NCI-H2227 treated with DMSO at 0.1 percent for 48 hours (cell line): ENCODE measurements around the gene LYVE1.

Experiments
- DNase-seq: peaks from one replicate; lab custom pipeline; 2025; lab: John Stamatoyannopoulos, UW

The LYVE1 gene

DNA sequence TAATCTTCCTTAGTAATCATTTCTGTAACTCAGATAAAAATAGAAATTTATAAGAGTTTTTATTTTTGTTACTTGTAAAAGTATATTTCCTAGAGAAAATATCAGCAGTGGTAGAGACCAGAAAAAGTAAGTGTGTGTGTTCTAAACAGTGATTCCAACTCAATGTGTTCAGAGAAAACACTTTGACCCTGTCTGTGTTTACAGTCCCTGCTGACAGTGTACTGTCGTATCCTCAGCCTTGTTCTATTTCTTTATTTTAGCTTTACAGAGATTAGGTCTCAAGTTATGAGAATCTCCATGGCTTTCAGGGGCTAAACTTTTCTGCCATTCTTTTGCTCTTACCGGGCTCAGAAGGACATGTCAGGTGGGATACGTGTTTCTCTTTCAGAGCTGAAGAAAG is 10.2 kb downstream of the LYVE1 start:
- DNase-seq, result no peak

DNA sequence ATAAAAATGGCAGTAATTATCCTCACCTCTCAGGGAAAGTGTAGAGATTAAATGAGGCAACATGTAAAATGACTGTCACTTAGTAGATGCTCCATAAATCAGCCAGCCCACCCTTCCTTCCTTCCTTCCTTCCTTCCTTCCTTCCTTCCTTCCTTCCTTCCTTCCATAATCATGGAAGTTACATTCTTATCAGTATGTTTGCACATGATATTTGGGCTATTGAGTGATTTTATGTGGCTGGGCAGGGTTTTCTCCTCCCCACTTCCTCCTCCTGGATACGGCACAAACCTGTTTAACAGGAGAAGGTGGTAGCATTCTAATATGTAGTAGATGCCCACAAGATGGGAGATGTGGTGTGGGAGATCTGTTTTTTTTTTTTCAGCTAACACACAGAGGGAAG is 11.9 kb downstream of the LYVE1 start:
- no peak for DNase-seq

DNA sequence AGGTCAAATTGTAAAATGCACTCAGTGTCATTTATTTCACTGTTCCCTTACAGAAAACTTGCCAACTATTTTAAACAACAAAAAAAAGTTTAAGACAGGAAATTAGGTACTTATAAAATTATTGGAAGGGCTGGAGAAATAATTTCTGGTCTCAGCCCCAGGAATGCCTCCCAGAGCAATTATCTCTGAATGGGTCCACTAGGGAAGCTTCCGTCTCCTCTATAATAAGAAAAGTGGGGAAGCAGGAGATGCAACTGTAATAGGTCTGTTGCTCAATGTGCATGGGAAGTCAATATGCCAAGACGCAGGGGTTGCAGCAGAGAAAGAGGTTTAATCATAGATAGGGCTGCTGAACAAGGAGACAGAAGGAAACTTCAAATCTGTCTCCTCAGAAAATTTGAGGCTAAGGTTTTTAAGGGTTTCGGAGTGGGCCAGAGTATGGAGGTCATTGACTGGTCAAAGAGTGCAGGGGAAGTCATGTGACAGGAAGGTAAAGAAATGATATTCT is 16.6 kb downstream of the LYVE1 start:
- DNase-seq, result no peak

DNA sequence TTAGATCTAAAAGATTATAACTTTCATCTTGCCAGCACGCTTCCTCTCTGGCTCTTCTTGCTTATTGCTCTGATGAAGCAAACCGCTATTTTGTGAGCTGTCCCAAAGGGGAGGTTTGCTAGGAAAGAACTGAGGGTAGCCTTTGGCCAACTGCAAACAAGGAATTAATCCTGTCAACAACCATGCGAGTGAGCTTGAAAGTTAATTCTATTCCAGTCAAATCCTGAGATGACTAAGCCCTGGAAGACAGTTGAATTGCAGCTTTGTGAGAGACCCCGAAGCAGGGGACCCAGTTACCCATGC is 17.2 kb downstream of the LYVE1 start:
- no peak for DNase-seq

DNA sequence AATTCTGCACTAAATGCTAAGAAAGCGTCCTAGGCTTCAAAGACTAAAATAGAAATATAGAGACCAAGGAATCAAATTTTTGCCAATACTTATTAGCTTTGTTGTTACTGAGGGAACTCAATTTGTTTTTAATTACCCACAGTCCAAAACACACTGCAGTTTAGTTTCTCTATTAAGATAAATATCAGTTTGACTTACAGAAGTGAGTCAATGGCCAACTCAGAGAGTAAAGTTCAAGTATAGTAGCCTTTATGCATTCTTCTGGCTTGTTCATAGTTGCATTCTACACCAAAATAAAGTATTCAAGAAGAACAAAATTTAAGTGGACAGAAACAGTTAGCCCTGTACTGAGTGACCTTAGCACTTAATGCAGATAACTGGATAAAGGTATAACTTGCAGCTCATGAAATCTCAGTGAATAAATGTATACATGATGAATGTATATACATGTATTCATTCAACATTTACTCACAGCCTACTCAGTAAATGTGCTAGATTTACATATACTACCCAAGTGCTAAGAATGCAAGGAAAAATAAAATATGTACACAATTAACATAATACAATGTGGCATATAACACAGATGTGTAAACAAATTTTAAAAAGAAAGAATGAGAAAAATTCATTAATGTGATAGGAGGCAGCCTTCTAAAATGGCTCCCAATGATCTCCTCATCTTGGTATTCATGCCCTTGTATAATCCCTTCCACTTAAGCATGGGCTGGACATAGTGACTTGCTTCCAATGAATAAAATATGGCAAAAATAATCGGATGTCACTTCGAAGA is 17.8 kb downstream of the LYVE1 start:
- DNase-seq, result no peak

DNA sequence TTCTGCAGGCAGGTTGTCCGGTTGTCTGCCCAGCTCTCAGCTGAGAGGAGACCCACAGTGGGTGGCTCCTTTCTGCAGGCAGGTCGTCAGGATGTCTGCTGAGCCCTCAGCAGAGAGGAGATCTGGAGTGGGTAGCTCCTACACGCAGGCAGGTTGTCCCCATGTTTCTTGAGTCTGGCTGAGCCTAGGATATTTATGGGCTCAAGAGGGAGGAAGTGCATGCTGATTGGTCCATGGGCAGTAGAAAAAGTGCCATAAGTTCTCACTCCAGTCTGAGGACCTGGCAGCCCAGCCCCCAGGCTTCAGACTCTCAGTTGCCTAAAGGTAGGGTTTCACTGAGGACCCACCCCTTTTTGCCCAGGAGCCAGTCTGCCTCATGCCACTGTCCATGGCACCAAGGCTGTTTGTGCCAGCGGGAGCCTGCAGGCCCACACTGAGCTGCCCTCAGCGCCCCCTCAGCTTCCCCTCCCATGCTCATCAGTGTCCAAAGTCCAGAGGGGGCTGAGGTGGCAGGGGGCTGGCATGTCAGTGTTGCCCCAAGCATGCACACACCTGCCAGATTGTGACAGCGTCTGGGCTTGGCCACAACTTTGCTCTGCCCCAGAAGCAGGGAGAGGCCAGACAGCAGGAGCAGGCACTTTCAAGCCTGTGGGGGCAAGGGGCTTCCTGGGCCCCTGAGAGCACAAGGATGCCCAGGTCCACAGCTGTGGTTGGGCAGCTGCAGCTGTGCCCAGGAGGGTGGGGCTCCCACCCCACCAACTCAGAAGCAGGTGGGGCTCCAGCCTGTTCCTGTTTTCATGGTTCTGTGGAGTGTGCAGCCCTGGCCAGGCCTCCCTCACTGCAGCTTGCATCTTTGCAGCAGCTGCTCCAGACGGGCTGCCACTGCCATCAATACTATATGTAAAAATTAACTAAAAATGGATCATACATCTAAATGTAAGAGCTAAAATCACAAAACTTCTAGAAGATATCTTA is 23.7 kb downstream of the LYVE1 start:
- DNase-seq, result no peak

DNA sequence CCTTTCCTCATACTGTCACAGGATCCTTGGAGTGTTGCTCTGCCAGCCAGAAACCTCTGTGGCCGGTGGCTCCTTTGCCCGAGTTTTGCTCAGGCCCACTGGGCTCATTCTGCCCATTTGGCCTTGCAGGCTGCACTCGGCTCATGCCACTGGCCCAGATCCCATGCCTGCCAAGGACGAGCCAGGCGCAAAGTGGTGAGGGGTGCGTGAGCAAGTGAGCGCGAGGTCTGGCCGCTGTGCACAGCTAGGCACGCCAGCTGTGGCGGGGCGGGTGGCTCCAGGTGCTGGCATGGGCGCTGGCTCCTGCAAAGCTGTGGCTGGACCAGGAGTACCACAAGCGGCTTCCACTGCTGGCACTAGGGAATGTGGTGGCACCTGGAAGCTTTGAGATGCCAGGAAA is 24.7 kb downstream of the LYVE1 start:
- no peak for DNase-seq

DNA sequence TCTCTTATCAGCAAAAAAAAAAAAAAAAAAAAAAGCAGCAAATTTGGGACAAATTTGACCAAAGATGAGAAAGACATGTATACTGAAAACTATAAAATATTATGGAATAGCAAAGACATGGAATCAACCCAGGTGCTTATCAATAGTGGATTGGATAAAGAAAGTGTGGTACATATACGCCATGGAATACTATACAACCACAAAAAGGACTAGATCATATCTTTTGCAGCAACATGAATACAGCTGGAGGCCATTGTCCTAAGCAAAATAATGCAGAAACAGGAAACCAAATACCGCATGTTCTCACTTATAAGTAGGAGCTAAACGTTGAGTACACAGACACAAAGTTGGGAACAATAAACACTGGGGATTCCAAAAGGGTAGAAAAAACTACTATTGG is 25.7 kb downstream of the LYVE1 start:
- no peak for DNase-seq

DNA sequence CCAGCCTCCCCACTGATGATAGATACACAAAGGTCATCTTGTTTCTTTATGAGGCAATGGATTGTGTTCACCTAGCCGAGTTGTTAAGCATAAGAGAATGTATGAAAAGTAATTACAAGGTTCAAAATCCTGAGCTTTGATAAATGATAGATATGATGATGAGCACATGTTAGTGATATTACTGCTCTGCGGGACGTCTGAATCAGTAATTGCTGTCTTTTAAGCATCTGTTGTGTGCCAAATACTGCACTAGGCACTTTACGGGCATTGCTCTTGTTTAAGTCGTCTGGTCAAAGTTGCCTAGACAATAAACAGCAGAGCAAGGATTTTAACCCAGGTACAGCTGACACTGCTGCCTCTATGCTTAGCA is 26.9 kb downstream of the LYVE1 start:
- peak; percentile 87 for DNase-seq

DNA sequence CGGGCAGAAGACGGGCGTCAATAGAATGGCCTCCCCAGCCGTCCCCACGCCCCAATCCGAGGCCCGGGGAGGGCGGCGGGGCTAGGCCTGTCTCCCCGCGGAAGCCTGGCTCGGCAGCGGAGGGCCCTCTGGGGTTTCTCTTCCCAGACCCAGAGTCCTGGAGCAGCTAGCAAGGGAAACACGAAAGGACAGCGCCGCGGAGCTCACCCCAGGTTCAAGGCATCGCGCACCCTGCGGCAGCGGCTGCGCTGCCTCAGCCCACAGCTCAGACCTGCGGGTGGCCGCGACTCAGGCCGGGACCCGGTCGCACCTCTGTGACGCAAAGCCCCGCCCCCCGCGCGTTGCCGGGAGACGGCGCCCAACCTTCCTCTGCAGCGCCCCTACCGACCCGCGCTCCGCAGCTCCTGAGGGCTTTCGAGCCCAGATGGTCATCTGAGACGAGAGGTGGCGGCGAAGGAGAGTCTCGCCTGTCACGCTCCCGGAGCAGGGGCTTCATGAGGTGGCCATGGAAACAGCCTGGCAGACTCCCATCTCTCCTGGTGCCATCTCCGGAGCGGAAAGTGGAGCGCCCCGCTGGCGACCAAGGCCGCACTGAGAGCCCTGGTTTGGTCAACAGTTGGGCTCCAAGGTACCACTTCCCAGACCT is 27.4 kb downstream of the LYVE1 start, which contains the start of gene RNF141:
Gene RNF141, minus strand, starts transcription at position 273 of the 646 bp plus-strand sequence. CDS start 7,029 bp downstream, outside the sequence.
- peak; percentile 93 for DNase-seq

DNA sequence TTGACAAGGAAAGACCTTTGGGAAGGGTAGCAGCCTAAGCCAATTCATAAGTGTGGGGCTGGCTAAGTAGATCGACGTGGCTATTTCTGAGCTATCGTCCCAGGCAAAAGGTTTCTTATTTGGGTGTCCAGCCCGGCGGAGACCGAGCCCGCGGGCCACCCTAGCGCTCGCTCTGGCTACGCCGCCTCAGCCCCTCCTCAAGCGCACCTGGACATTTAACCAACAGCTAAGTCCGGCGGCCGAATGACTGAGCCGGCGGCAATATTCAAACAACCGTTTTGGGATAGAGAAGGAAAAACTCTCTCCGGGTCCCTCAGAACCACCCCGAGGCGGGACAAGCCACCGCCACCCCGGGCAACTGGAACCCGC is 27.9 kb downstream of the LYVE1 start:
- DNase-seq, result peak; percentile 87

DNA sequence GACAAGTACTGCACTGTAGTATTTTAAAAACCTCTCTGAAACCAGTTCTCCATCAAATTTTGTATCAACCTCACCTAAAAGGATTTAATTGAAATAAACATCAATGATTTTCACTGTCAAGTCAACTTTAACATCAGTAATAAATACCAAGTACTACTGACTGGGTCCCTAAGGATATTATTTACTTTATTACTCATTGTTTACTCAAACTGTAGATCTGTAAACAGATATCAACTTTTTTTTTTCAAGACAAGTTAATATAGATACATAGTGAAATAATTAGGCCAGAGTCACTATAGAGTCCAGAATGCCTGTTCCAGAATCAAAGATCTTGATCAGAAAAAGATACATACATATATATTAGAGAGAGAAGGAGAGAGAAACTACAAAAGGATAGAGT is 29.1 kb downstream of the LYVE1 start:
- DNase-seq, result no peak

DNA sequence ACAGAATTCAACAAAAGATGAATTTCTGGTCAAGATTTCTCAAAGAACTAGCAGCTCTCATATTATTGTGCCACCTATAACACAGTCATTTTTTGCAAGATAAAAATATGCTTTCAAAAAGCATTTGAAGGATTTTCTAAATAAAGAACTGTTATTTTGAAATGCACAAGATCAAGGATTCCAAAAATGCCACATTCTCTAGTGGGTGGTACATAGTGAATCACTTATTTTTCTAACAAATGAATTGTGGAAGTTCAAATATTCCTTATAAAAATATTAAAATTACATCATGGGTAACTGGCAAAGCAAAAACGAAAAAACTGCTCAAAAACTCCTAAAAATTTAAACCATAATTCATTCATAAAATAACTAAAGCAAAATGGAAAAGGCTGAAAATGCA is 29.5 kb downstream of the LYVE1 start:
- no peak for DNase-seq

DNA sequence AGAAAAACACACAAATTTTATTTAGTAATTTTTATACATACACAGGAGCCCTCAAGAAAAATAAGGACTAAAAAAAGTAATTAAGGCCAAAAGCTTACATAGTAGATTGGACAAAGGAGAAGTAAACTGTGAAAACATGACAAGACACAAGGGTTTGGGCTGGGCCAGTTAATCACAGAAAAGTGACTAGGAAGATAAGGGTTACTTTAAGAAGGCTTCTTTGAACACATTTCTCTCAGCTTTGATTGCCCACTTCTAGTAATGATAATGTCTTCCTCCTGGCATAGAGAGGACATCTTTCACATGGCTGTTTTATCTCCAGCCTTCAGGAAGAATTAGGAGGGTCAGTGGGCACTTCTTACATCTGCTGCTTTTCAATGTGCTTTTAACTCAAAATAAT is 30.9 kb downstream of the LYVE1 start:
- no peak for DNase-seq

DNA sequence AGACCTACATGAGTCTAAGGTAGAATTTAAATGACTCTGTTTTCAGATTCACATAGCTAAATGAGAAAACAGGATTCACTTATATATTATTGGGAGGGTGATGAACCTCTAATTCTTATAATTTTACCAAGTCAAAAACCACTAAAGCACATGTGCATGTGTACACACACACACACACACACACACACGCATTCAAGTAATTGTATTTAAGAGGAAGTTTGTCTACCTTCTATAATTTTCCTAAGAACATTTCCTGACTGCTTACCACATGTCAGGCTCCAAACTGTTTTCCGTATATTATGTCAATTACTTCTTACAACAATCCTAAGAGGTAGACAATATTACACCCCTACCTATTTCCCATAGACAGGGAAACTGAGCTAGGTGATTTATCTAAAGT is 34.1 kb downstream of the LYVE1 start:
- DNase-seq, result no peak

DNA sequence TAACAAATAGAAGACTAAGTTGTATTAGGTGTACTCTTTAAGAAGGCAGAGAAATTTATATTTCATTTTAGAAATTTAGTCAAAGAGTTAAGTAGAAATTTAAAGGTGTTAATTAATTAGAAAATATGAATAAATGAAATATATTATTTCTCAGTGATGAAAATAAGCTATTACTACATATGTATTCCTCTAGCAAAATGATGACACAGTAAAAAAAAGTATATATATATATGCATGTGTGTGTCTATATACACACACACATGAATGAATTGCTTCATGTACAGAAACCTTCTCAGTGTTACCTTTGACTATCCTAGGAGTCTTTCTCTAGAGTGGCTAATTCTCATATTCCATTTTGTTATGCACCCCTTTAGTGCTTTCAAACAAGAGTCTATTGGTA is 35.1 kb downstream of the LYVE1 start:
- no peak for DNase-seq

DNA sequence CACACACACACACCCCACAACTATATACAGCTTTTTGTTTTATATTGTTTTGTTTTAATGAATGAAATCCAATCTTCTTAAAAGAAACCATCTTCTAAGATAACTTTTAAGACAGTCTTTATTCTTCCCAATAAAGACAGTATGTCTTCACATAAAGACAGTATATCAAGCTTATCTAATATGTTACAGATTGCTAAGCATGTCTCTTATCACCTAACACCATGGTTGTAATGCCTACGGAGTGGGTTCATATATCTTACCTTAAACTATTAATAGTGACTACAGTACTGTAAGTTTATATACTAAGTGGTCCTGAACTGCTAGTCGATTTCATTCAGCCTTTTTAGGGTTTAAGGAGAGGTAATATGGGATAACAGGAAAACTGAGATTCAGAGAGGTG is 35.9 kb downstream of the LYVE1 start:
- DNase-seq, result no peak

DNA sequence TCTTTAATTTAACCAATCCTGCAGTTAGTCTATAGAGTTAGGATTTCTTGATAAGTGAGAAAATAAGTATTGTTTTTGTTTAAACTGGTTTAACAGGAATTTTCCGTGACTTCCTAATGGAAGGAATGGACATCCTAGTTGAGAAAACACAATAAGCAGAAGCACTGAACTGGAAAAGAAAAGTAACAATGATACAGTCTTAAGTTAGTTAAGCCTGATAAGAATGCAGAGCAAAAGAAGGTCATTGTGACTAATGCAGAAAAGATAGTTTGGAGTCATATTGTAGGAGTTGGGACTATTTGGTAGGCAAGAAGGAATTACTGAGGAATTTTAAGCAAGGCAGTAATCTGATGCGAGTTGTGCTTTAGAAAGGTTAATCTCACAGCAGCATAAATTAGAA is 39.2 kb downstream of the LYVE1 start:
- DNase-seq, result no peak

DNA sequence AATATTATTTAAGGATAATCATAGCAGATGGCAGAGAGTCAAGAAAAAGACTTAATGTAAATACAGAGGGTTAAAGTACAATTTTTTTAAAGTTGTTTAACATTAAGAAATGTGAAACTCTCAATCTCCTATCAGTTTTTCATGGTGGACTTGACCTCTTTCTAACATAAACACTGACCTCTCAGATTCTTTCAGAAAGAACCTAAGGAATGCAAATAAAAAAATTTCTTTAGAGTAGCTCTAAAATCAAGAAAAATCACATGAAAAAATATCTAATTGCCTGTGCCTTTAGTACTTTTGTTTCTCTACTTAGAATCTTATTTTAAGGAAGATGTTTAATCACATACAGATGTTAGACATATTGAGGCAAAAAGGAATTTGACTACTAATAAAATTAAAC is 40.3 kb downstream of the LYVE1 start:
- DNase-seq, result no peak

DNA sequence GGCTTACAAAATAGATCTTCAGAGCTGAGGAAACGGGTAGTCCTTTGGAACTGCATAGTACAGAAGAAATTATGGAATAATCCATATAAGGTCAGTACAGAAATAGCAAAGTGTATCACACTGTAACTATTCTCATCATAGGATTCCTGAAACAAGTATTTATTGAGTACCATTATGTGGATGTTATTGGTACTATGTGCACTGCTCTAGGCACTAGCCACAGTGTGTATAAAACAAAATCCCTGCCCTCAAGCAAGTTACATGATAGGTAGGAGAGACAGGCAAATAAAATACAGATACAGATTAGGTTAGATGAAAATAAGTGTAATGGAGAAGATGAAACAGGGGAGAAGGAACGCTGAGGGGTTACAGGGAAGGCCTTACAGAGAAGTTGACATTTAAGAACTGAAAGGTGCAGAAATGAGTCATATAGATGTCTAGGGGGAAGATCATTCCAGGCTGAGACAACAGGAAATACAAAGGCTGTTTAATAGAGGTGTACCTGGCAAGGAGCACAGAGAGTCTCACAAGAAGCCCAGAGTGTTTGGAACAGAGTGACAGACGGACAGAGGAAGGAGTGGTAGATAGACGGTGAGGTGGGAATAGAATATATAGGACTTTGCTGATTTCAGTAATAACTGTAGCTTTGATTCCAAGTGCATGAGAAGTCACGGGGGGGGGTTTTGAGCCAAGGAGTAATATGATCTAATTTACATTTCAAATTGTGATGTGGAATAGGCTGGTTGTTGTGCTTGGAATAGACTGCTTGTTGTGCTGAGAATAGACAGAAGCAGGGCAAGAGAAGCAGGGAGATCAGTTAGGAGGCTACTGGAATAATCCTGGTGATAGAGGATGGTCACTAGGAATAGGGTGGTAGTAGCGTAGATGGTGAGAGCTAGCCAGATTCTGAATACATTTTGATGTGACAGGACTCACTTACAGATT is 41.2 kb downstream of the LYVE1 start:
- DNase-seq, result no peak

DNA sequence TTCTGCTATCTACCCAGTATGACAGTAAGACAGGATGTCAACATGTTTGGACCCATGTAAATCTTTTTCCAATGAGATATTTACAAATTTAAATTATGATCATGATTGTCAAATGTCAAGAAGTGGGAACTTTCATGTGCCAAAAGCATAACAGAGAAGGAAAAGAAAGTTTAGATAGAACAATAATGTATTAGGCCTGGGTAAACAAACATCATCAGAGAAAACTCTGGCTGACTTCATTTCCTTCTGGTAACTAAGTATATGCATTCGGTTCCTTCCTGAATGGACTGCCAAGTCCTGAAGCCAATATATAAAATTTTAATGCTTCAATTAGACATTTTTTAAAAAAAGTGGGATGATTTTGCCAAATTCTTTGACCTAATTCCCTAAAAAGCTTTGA is 44.0 kb downstream of the LYVE1 start:
- DNase-seq, result no peak

DNA sequence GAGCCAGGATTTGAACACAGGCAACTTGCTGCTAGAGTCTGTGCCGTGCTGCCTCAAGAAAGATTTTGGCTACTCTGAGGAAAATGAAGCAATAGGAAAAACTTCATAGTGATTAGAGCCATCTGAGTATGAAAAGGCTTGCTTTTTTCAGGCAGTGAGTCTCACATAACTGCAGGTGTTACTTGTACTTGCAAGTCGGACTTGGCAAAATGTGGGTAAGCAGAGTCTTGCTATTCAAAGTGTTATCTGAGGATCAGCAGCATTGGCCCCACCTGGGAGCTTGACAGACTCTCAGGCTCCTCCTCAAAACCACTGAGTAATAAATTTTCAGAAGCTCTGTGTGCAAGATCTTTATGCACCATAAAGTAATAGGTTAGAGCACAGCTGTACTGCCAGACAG is 45.5 kb downstream of the LYVE1 start:
- no peak for DNase-seq
